A549 (cell line): ENCODE data around the gene RPL27. TPM values are rescaled to one million over a fixed set of nuclear protein-coding genes. Genes with fewer than 3 reads are reported as not detected.

Source experiments
- ATAC-seq, 2 experiments: fragments of 200-7000 bp in 1 of 2; fragments of >200 bp in 1 of 2; cut with Nextera tagmentation in 1 of 2; cut with Tn5 transposase in 1 of 2; 3 replicates each; pipeline versions ENCODE4 v1.8.0 to v1.9.1; 2018 to 2020; ENCODE audit warnings: mild to moderate bottlenecking in 1 of 2, moderate library complexity in 1 of 2
- CTCF ChIA-PET: fragments of 300-600 bp; sonication (Branson Sonifier 250); formaldehyde crosslinking; extraction: SDS; loops from one replicate; lab custom pipeline; 2021; ENCODE audit warnings: antibody characterized with exemption, inconsistent platforms; lab: Yijun Ruan, JAX
- POLR2A ChIA-PET: fragments of 350-600 bp; formaldehyde crosslinking; extraction: SDS; loops from one replicate; lab custom pipeline; 2021; ENCODE audit warnings: antibody characterized with exemption, inconsistent platforms; lab: Yijun Ruan, JAX
- DNase-seq, 2 experiments: peaks; one replicate each; pipeline versions ENCODE4 v3.0.0 to v3.0.0-alpha.2; 2011 to 2016; ENCODE audit warnings: low read depth in 1 of 2, low spot score in 1 of 2
- FAIRE-seq: peaks from 2 replicates; lab custom pipeline; 2011; peaks lifted over from hg19 to GRCh38; lab: Jason Lieb, UNC
- H3K27ac ChIP-seq, 2 experiments: fragments of >200 bp; sonication (Bioruptor Twin); formaldehyde crosslinking; 3 replicates each; pipeline ENCODE4 v1.5.1; 2016 to 2017
- H3K4me1 ChIP-seq: fragments of >200 bp; sonication (Bioruptor Twin); formaldehyde crosslinking; 3 replicates; pipeline ENCODE4 v1.6.1; 2016
- H3K4me2 ChIP-seq: fragments of >200 bp; sonication (Bioruptor Twin); formaldehyde crosslinking; 3 replicates; pipeline ENCODE4 v1.6.1; 2016
- H3K4me3 ChIP-seq: fragments of >200 bp; sonication (Bioruptor Twin); formaldehyde crosslinking; 3 replicates; pipeline ENCODE4 v1.5.1; 2016
- H3K9me3 ChIP-seq: fragments of >200 bp; sonication (Bioruptor Twin); formaldehyde crosslinking; 3 replicates; pipeline ENCODE4 v1.6.1; 2016
- BHLHE40 ChIP-seq: IDR thresholded peaks from 2 replicates; pipeline ENCODE4 v1.6.1; 2012; ENCODE audit warnings: low read depth, low read length, inconsistent platforms
- CBX2 ChIP-seq: fragments of 200-600 bp; sonication (generic); IDR thresholded peaks from 2 replicates; pipeline ENCODE4 v1.6.1; 2016; ENCODE audit warnings: low read depth, mild to moderate bottlenecking, borderline replicate concordance
- CBX8 ChIP-seq: fragments of 200-600 bp; sonication (generic); IDR thresholded peaks from 2 replicates; pipeline ENCODE4 v1.6.1; 2016
- CHD4 ChIP-seq: fragments of 200-600 bp; sonication (generic); IDR thresholded peaks from 2 replicates; pipeline ENCODE4 v1.6.1; 2016; ENCODE audit warnings: antibody characterized with exemption, mild to moderate bottlenecking, borderline replicate concordance
- CTCF ChIP-seq: fragments of >200 bp; sonication (Bioruptor Twin); formaldehyde crosslinking; IDR thresholded peaks from 3 replicates; pipeline ENCODE4 v1.5.1; 2016
- EHF ChIP-seq: fragments of 250-450 bp; sonication (Bioruptor Pico); IDR thresholded peaks from 2 replicates; pipeline ENCODE4 v1.5.0; 2020; ENCODE audit warnings: mild to moderate bottlenecking
- EHMT2 ChIP-seq: fragments of 200-600 bp; sonication (generic); IDR thresholded peaks from 2 replicates; pipeline ENCODE4 v1.6.1; 2016; ENCODE audit warnings: antibody characterized with exemption, low read depth, mild to moderate bottlenecking, moderate library complexity
- ELK1 ChIP-seq: fragments of 150-350 bp; IDR thresholded peaks from 2 replicates; pipeline ENCODE4 v1.6.1; 2014; ENCODE audit warnings: low read depth, mild to moderate bottlenecking, low read length
- EP300 ChIP-seq, 2 experiments: fragments of >200 bp; sonication (Bioruptor Twin); formaldehyde crosslinking; IDR thresholded peaks; 2 replicates in 1 of 2; 3 replicates in 1 of 2; pipeline ENCODE4 v1.6.1; 2016 to 2017
- FOSL2 ChIP-seq, 2 experiments: fragments of 450-650 bp in 1 of 2; fragments of >200 bp in 1 of 2; sonication (Bioruptor Twin) in 1 of 2; formaldehyde crosslinking; IDR thresholded peaks; 2 replicates each; pipeline versions ENCODE4 v1.5.0 to v1.6.1; 2016 to 2020; ENCODE audit warnings: mild to moderate bottlenecking in 1 of 2, moderate library complexity in 1 of 2
- FOXS1 ChIP-seq: fragments of 250-450 bp; sonication (Bioruptor Pico); IDR thresholded peaks from 2 replicates; pipeline ENCODE4 v1.5.0; 2020; ENCODE audit warnings: mild to moderate bottlenecking, moderate library complexity
- HES2 ChIP-seq: fragments of >200 bp; sonication (Bioruptor Twin); formaldehyde crosslinking; IDR thresholded peaks from 2 replicates; pipeline ENCODE4 v1.6.1; 2016
- HEYL ChIP-seq: fragments of 250-450 bp; sonication (Bioruptor Pico); IDR thresholded peaks from 2 replicates; pipeline ENCODE4 v1.8.0; 2021; ENCODE audit warnings: mild to moderate bottlenecking, moderate library complexity
- HMGXB4 ChIP-seq: fragments of 250-450 bp; sonication (Bioruptor Pico); IDR thresholded peaks from 2 replicates; pipeline ENCODE4 v1.5.0; 2021; ENCODE audit warnings: mild to moderate bottlenecking, moderate library complexity, borderline replicate concordance
- JUN ChIP-seq, 2 experiments: fragments of >200 bp; sonication (Bioruptor Twin); formaldehyde crosslinking; IDR thresholded peaks; 2 replicates in 1 of 2; 3 replicates in 1 of 2; pipeline ENCODE4 v1.6.1; 2016 to 2017
- KDM5A ChIP-seq: fragments of 200-600 bp; sonication (generic); IDR thresholded peaks from 2 replicates; pipeline ENCODE4 v1.6.1; 2016; ENCODE audit warnings: antibody characterized with exemption, mild to moderate bottlenecking
- MAFK ChIP-seq: fragments of 450-650 bp; IDR thresholded peaks from 2 replicates; pipeline ENCODE4 v1.6.1; 2014; ENCODE audit not compliant: partially characterized antibody
- MAZ ChIP-seq: fragments of 150-350 bp; IDR thresholded peaks from 2 replicates; pipeline ENCODE4 v1.6.1; 2014; ENCODE audit warnings: antibody characterized with exemption, low read depth, low read length, borderline replicate concordance
- NFE2L2 ChIP-seq: fragments of 150-350 bp; conservative IDR thresholded peaks from 2 replicates; pipeline ENCODE4 v1.6.1; 2014; ENCODE audit warnings: low read length
- NR3C1 ChIP-seq: fragments of >200 bp; sonication (Bioruptor Twin); formaldehyde crosslinking; IDR thresholded peaks from 3 replicates; pipeline ENCODE4 v1.6.1; 2017
- POLR2AphosphoS2 ChIP-seq: conservative IDR thresholded peaks from 2 replicates; pipeline ENCODE4 v1.6.1; 2012; ENCODE audit warnings: low read length, improper control_type of control experiment, inconsistent platforms
- RAD21 ChIP-seq, 2 experiments: fragments of >200 bp in 1 of 2; sonication (Bioruptor Twin) in 1 of 2; formaldehyde crosslinking in 1 of 2; IDR thresholded peaks in 1 of 2; conservative IDR thresholded peaks in 1 of 2; 2 replicates in 1 of 2; 3 replicates in 1 of 2; pipeline ENCODE4 v1.6.1; 2012 to 2018; ENCODE audit warnings: inconsistent platforms in 1 of 2
- RARB ChIP-seq: fragments of 250-450 bp; sonication (Bioruptor Pico); IDR thresholded peaks from 2 replicates; pipeline ENCODE4 v1.8.0; 2021; ENCODE audit warnings: mild to moderate bottlenecking, moderate library complexity
- SMC3 ChIP-seq: fragments of >200 bp; sonication (Bioruptor Twin); formaldehyde crosslinking; IDR thresholded peaks from 3 replicates; pipeline ENCODE4 v1.6.1; 2018; ENCODE audit warnings: inconsistent platforms
- ZC3H11A ChIP-seq: fragments of 450-650 bp; IDR thresholded peaks from 2 replicates; pipeline ENCODE4 v1.6.1; 2014; ENCODE audit warnings: antibody characterized with exemption, mild to moderate bottlenecking
- ZNF302 ChIP-seq: fragments of 250-450 bp; sonication (Bioruptor Pico); IDR thresholded peaks from 2 replicates; pipeline ENCODE4 v1.9.0; 2021; ENCODE audit warnings: inconsistent platforms, mild to moderate bottlenecking, moderate library complexity
- ZSCAN20 ChIP-seq: fragments of 250-450 bp; sonication (Bioruptor Pico); IDR thresholded peaks from 2 replicates; pipeline ENCODE4 v1.8.0; 2022; ENCODE audit warnings: mild to moderate bottlenecking, moderate library complexity
- WGBS: methylation state at CpG from one replicate; pipeline ENCODE4 v1.1.6; 2017; ENCODE audit errors: missing lambda C conversion rate; 5-methylcytosine and 5-hydroxymethylcytosine counted together
- polyA plus RNA-seq, 4 experiments: library from polyadenylated mRNA; depleted of rRNA in 3 of 4; stranded (reverse); fragments of >200 nt; fragmentation: RNase III in 1 of 4; extraction: RNeasy Plus Mini Kit Qiagen cat#74134 plus additional on column Dnase treatment in 1 of 4; gene quantifications; 2 replicates in 3 of 4; 3 replicates in 1 of 4; pipeline ENCODE4 v1.2.3, GENCODE V29; 2011 to 2017
- TF ChIP-seq, protein P1 (sequence below): fragments of 450-650 bp; IDR thresholded peaks from 2 replicates; pipeline ENCODE4 v1.6.1; 2014; ENCODE audit warnings: antibody characterized with exemption

The RPL27 gene
- polyA plus RNA-seq, 2 of the 4 experiments (the other 2 are of a cell fraction), result 2,894 to 5,746 TPM

DNA sequence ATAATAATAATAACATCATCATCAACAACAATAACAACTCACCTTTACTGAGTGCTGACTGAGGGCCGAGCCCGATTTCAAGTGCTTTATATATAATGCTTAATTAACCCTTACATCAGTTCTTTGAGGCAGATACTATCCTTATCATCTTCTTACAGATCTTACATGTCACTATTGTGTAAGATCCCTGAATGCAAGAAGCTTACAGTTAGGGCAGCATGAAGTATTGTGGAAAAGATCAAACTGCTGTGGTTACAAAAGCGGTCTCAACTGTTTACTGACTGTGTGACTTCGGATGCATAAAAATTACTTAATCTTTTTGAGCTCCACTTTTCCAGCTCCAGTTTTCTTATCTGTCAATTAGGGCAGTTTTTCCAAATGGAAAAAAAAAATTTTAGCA lies 20.7 kb downstream of the RPL27 start:
- ATAC-seq (no peak), FAIRE-seq (peak; percentile 73), DNase-seq (no peak)
- no peak overlapping the region for H3K4me3 ChIP-seq
- 63% methylated on average over 4 of the region's 4 CpGs for WGBS
- H3K27ac ChIP-seq, result no peak overlapping the region; a peak in 1 of 6 replicates
- no peaks in the 10 kb centered on the region for H3K9me3 ChIP-seq
- TF ChIP-seq EHF (CRISPR knock-in tag) (no peak), SMC3 (no peak), FOSL2 (IDR thresholded peaks at IDR 0.05) (no peak), FOSL2 (CRISPR knock-in tag; IDR thresholded peaks at IDR 0.05) (no peak), MAFK (no peak), BHLHE40 (no peak), EHMT2 (no peak), ZSCAN20 (CRISPR knock-in tag) (no peak), CBX8 (no peak), HMGXB4 (no peak), EP300 (IDR thresholded peaks at IDR 0.05) (no peak), CHD4 (no peak), RAD21 (conservative IDR thresholded peaks at IDR 0.05 in 1 of 2, IDR thresholded peaks at IDR 0.05 in 1 of 2) (no peak), POLR2AphosphoS2 (no peak), CTCF (no peak), NR3C1 (no peak), ELK1 (no peak), ZC3H11A (no peak), HES2 (no peak), NFE2L2 (no peak)
- ChIA-PET POLR2A (interaction anchor here (6.0 kb wide), 1 partner anchor 21 kb away, joined by 40 read pairs; the partner anchor contains the start of gene RPL27), CTCF (interaction anchor here (0.5 to 3.1 kb wide), 4 partner anchors 8 to 164 kb away, joined by 3 to 11 read pairs (median 4); partner anchors contain the start of gene RPL27)
- H3K4me2 ChIP-seq, result peak overlapping the region; percentile 98
- peaks cover 29% of the 10 kb centered on the region for H3K4me1 ChIP-seq

DNA sequence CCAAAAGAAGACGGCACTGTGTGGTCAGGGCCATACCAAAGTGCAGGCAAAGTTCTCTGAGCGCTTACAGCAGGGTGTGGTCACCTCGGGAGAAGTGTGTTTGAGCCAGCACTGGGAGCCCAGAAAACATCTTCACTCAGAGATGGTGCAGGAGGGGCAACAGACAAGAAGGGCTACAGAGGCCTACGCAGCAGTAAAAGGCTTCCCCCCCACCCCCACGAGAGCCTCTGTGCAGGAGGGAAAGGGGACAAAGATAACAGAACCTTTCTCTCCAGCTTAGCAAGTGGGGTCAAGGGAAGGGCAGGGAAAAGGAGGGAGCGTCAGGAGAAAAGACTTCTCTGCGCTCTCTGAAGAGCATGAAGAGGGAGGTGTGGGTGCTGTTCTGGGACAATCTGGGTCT lies 21.2 kb downstream of the RPL27 start:
- DNase-seq, result no peak
- no peaks in the 10 kb centered on the region for H3K9me3 ChIP-seq
- no peak for TF ChIP-seq MAZ
- no peak for TF ChIP-seq MAFK
- no peak for TF ChIP-seq CTCF
- TF ChIP-seq KDM5A, result no peak
- TF ChIP-seq, protein P1, sequence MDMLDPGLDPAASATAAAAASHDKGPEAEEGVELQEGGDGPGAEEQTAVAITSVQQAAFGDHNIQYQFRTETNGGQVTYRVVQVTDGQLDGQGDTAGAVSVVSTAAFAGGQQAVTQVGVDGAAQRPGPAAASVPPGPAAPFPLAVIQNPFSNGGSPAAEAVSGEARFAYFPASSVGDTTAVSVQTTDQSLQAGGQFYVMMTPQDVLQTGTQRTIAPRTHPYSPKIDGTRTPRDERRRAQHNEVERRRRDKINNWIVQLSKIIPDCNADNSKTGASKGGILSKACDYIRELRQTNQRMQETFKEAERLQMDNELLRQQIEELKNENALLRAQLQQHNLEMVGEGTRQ, result no peak
- TF ChIP-seq HEYL, result no peak
- TF ChIP-seq NFE2L2, result no peak
- no peak for TF ChIP-seq EHMT2
- no peak for TF ChIP-seq JUN (IDR thresholded peaks at IDR 0.05)
- TF ChIP-seq CBX2, result no peak
- no peak for TF ChIP-seq RARB (CRISPR knock-in tag)
- TF ChIP-seq FOXS1 (CRISPR knock-in tag), result no peak
- TF ChIP-seq ZNF302 (CRISPR knock-in tag), result no peak
- ATAC-seq, result no peak
- H3K4me1 ChIP-seq, result peaks cover 29% of the 10 kb centered on the region
- H3K27ac ChIP-seq, result peak overlapping the region; percentile 6 to 92; a peak in 4 of 6 replicates
- no peak overlapping the region for H3K4me3 ChIP-seq
- ChIA-PET POLR2A (interaction anchor here (6.0 kb wide), 1 partner anchor 21 kb away, joined by 40 read pairs; the partner anchor contains the start of gene RPL27), CTCF (interaction anchor here (0.8 to 3.1 kb wide), 3 partner anchors 9 to 21 kb away, joined by 3 to 11 read pairs (median 3); partner anchors contain the start of gene RPL27)
- 44% methylated on average over 7 of the region's 7 CpGs for WGBS
- peak overlapping the region; percentile 98 for H3K4me2 ChIP-seq
- no peak for FAIRE-seq
